ENCODE results near the gene MRM3.
"Not testable (repeated sequence)": the region's sequence is repeated elsewhere in the genome, so short reads cannot be mapped to it uniquely, and the experiment has no call there.

Gene MRM3

DNA sequence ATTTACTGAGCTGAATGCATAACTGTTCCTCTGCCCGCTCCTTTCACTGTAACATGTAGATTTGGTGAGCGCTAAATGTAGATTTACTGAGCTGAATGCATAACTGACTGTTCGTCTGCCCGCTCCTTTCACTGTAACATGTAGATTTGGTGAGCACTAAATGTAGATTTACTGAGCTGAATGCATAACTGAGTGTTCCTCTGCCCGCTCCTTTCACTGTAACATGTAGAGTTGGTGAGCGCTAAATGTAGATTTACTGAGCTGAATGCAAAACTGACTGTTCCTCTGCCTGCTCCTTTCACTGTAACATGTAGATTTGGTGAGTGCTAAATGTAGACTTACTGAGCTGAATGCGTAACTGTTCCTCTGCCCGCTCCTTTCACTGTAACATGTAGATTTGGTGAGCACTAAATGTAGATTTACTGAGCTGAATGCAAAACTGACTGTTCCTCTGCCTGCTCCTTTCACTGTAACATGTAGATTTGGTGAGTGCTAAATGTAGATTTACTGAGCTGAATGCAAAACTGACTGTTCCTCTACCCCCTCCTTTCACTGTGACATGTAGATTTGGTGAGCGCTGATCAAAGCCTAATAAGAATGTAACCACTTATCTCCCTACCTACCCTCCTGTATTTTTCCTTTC lies 26.7 kb upstream of the MRM3 start:
- not testable (repeated sequence) for DNase-seq

DNA sequence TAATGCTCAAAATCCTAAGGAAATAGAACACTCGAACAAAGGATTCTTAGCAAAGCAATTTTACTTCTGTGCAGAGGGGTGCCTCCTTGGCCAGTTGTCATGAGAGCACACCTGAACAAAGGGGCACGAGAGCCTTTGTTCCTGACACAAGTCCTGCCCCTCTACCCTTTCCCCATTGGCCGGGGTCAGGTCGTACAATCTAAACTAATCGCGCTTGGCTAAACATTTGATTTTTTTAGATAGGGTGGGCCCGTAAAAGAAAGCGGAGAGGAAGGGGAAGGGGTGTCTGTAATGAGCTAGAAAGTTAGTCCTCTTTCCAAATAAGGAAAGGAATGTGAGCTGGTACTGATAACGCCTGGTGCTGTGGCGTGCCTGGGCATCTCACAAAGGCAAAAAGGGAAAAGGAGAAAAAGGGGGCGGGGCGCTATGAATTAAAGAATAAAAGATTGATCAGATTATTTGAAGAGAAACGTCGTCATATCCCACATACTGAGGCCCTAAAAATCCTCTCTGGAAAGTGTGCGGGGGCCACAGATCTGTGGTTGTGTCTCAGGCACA lies 26.1 kb upstream of the MRM3 start:
- DNase-seq = not testable (repeated sequence)

DNA sequence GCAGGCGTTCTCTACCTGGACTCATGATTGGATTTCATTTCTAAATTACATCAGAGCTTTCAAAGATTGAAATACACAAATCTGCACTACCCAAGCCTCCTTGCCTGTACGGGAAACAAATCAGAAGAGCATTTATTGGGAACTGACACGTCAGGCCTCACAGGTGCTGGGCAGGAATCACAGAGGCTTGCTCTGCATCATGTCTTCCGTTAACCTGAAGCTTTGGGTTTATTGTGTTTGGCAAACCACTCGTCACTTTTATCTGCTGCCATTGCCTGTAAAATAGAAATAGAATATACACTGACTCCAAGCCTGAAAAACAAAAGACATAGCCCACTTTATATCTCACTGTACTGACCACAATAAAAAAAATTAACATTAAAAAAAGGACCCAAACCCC lies 22.2 kb upstream of the MRM3 start:
- DNase-seq = no peak

DNA sequence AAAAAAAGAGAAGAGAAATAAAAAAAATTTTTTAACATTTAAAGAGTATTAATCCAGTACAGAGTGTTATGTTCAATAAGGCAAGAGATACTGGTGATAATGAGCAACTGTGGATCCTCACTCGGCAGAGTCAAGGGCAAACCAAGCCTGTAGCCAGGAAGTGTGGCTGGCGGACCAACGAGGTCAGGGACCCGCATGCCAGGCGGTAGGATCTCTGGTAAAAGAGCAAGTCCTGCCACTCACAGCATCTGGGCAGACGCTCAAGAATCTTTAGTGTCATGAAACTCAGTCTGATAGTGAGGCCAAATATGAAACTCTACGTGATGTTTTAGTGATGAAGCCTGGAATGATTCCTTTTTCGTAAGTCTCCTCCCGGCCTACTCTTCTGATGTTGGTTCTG lies 21.8 kb upstream of the MRM3 start:
- DNase-seq = no peak

DNA sequence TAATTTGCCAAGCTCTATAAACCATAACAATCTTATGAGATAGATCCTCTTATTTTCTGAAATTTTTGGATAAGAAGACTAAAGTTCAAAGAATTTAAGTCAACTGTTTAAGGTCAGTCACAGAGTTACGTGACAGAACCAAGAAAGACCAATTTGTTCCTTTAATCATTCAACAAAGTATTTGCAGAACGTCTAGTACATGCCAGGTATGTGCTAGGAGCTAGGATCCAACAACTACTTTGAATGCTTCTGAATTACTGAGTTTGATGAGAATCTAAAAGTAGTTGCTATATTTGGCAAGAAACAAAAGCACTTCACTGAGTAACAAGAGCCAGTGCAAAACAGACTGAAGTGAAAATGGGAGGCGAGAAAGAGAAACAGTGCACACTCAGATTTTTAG lies 15.1 kb upstream of the MRM3 start:
- DNase-seq = no peak

DNA sequence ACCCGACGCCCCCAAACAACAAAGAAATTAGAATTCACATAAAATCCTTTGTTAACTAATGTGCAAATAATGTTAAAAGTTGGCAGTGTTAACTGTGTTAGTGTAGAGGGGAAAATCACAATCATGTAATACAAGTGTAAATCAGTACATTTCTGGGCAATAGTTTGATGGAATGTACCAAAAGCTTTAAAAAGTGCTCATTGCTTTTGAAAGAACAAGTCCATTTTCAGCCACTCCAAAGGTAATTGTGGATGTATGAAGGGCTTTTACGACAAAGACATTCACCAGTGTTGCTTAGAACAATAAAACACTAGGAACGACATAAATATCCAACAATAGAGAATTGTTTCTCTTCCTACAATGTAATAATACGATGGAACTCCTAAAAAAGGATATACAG lies 9.1 kb upstream of the MRM3 start:
- DNase-seq = no peak

DNA sequence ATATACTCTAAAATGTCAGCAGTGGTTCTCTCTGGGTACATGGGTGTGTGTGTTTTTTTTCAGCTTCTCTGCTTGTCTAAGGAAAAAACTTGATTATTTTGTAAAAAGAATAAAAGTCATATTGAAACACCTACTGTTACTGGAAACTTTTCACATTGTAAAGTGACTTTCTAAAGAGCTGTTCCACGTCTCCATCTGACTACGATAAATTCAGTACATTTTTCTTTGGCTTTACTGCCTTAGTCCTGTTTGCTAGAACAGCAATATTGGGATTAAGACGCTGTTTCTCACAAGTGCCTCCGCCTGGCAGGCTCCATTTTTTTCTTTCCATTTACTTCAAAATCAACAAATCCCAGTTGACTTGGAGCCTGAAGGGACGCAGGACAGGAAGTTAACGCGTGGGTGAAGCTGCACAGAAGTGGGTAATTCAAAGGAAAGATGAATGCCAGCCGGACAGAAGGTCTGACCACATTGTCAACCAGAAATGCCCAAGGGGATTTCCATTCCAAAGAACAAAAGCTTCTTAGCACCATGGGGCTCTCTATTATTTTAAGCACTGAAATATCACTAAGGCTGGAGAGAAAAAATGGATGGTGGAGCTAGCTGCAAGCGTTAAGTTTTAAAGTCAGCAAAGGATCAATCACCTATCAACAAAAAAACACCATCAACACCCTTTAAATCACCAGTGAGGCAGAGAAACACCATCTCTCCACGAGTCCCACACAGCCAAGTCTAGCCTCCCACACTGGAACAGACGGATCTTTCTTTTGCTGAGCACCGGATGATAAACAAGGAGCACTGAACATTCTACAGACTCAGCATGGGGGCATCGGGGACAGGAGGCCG lies 8.5 kb upstream of the MRM3 start:
- no peak for DNase-seq

DNA sequence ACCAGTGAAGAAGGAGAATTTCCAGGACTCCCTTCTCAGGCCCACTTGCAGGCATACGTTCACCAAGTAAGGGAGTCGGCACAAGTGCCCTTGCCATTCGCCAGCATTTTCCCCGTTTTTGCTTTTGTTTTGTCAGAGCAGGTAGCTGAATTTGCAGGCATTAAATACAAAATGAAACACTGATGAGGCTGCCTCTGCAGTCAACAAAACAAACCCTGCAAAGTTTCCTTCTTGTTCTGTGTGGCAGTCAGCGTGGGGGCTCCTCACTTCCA lies 7.9 kb upstream of the MRM3 start:
- no peak for DNase-seq

DNA sequence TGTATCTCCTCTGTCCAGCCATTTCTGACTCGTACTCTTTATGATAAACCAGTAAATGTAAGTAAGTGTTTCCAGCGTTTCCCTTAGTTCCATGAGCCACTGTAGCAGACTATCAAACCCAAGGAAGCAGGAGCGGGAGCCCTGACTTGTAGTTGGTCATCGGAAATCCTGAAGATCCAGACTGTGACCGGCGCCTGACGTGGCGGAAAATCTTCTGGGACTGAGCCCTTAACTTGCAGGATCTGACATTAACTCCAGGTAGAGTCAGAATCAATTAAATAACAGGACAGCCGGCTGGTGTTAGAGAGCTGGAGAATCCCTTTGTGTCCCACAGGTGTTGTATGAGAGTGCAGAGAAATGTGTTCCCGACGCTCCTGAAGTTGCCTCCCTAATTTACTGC lies 4.1 kb upstream of the MRM3 start:
- DNase-seq = no peak

DNA sequence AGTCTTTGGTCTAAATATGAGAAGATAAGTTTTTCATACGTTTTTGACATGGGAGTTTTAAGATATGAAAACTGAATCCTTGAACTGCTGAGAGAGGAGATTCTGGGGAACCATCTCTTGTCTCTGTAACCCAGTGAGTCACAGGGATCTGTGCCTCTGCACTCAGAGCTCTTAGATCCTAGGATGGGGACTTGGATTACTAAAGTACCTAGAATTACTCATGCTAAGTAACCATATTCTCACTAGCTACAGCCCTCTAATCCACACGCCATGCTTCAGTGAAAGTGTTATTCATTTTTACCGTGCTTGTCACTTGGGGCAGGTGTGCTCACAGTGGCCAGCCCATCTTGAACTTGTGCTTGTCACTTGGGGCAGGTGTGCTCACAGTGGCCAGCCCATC lies 2.0 kb downstream of the MRM3 start:
- no peak for DNase-seq

DNA sequence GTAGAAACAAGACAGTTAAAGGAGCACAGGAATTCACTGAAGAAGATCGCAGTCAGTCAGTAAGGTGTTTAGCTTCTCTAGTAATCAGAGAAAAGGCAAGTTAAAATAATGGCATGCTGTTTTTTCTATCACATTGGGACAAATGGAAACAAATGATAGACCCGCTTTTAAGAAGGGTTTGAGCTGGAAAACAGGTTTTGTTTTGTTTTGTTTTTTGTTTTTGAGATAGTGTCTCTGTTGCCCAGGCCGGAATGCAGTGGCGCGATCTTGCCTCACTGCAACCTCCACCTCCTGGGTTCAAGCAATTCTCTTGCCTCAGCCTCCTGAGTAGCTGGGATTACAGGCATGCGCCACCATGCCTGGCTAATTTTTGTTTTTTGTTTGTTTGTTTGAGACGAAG lies 3.7 kb downstream of the MRM3 start:
- not testable (repeated sequence) for DNase-seq

DNA sequence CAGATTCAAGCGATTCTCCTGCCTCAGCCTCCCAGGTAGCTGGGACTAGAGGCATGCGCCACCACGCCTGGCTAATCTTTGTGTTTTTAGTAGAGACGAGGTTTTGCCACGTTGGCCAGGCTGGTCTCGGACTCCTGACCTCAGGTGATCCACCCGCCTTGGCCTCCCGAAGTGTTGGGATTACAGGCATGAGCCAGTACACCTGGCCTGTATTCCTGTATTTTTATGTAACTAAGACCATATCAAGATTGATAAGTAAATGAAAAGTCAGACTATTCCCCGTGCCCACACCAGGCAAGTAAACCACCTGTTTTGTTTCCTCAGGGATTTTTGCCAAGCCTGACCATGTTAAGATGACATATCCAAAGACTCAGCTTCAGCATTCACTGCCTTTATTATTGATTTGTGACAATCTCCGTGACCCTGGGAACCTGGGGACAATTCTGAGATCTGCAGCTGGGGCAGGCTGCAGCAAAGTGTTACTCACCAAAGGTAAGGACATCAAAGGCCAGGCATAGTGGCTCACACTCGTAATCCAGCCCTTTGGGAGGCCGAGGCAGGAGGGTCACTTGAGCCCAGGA lies 5.6 kb downstream of the MRM3 start:
- no peak for DNase-seq

DNA sequence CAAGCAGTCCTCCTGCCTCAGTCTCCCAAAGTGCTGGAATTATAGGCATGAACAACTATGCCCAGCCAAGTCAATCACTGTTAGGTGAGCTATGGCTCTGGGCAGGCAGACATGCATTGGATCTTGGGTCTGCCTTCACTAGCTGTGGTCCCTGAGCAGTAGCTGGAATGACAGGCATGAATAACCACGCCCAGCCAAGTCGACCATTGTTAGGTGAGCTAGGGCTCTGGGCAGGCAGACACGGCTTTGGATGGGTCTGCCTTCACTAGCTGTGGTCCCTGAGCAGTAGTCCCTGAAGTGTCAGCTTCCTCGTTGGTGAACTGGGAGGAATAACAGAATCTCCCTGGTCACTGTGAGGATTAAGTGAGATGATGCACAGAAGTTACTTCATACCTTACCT lies 6.4 kb downstream of the MRM3 start:
- no peak for DNase-seq

DNA sequence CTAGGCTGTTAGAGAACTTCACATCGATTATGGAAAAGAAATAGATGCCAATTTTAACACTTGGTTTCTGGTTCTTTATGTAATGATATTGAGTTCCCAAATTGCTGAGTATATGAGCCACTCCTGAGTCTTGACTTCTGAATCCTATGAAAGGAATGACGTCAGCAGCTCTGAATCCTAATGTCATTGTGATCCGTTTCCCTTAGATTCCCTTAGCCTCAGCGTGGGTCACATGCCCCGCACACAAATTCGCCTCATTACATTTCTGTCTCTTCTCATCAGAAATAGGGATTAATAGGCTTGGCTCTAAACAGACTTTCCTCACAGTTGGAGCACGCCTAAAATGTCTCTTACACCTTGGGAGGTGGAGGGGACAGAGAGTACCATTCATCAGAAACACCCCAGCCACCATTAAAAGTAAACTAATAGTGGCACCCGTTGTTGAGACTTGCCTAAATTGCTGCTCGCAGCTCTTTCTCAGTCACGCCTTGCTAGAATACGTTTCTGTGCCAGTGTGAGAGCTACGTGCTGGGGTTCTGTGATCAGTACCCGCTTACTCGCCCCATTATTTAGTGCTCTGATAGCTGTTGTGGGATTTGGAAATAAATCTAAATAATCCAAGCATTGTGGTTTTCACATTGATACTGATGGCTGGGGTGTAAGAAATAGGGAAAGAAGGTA lies 7.1 kb downstream of the MRM3 start:
- DNase-seq = no peak

DNA sequence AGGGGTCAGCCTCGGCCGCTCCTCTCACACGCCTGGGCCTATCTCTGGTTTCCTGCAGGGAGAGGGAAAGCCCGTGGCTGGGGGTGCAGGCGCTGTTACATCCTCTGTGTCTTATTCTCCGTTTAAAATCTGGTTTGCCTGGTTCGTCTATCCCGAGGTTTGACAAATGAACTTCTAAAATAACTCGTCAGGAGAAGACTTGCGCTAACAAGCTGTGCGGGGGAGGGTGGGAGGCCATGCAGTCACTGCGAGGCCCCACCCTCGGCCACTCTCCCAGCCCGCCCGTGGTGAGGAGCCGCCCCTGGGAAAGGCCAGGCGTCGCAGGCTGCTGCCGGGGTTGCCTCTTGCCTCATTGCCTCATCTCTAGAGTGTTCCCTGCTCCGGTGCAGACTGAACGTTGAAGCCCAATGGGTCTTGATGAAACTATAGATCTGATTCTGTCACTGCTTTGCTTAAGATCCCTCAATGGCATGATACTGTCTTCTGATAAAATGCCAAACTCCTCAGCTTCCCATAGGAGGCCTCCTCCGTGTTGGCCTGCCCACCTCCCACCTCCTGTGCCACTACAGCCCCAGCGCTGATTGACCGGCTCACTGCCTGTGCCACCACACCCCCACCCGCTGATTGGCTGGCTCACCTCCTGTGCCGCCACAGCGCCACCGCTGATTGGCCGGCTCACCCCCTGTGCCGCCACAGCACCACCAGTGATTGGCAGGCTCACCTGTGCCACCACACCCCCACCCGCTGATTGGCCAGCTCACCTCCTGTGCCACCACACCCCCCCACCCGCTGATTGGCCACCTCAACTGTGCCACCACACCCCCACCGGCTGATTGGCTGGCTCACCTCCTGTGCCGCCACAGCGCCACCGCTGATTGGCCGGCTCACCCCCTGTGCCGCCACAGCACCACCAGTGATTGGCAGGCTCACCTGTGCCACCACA lies 8.0 kb downstream of the MRM3 start:
- DNase-seq = not testable (repeated sequence)

DNA sequence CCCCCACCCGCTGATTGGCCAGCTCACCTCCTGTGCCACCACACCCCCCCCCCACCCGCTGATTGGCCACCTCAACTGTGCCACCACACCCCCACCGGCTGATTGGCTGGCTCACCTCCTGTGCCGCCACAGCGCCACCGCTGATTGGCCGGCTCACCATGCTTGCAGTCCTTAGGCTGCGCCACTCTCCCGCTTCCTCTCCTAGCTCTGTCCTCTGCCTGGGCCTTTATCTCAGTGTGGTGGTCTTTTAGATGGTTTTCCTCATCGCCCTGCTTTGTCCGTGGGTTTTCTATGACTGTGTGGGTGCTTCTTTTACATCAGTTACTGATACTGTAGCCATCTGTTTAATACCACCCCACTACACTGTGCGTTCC lies 8.7 kb downstream of the MRM3 start:
- not testable (repeated sequence) for DNase-seq

DNA sequence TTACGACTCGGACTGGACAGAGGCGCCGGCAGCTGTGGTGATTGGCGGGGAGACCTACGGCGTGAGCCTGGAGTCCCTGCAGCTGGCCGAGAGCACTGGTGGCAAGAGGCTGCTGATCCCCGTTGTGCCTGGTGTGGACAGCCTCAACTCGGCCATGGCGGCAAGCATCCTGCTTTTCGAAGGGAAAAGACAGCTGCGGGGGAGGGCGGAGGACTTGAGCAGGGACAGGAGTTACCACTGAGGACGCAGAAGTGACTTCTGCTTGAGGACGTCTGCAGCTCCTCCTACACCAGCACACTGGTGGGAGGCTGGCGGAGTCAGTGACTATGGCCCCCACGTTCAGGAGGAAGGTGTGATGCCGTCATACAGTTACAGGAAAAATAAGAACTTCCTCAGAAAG lies 9.7 kb downstream of the MRM3 start:
- DNase-seq = no peak

DNA sequence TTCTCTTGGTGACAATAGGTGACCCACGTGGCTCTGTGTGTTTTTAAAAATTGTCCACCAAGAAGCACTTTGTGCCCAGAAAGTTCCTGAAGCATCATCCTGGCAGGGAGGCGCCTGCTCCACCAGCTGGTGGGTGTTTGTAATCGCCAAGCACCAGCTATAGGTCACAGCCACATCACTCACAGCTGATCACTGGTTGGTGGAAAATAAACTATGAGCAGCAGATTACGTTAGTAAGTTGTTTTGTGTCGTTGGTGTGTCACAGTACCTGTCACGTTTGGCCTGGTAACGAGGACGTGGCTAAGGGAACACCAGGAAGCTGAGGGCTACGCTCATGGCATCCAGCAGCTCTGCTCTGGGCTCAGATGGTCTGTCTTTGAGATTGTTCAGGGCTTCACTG lies 10.1 kb downstream of the MRM3 start:
- DNase-seq = no peak

DNA sequence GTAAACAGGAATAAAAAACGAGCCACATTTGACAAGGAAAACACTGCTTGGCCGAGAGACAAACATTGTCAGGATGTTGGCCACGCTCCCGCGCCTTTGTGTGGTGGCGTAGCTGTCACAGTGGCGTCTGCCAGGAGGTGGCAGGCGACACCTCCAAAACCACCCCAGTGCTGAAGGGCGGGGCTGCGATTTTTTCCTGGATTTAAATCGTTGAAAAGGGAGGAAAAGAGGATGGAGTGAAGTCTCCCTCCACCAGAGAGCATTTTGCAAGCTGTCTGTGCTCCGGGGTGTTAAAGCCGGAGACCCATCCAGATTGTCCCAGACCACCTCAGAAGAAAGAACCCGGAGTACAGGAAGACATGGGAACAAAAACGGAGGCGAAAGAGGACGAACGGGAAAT lies 12.7 kb downstream of the MRM3 start:
- no peak for DNase-seq

DNA sequence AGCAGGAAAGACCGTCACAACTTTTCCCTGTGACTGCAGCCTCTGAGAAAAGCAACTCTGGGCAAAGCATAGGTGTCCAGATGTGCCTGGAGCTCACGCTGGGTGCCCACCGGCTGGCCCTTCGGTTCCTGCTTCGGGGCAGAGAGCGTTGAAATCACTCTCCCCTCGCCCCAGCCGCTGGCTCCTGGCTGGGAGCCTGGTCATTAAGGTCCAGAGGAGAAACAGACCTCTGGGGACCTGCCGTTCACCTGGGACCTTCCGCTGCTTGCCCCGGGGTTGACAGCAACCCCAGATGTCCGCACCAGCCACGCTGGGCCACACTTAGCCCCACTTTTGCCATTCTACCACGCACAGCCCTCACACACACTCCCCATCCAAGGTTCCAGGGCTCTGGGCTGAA lies 13.1 kb downstream of the MRM3 start:
- no peak for DNase-seq

DNA sequence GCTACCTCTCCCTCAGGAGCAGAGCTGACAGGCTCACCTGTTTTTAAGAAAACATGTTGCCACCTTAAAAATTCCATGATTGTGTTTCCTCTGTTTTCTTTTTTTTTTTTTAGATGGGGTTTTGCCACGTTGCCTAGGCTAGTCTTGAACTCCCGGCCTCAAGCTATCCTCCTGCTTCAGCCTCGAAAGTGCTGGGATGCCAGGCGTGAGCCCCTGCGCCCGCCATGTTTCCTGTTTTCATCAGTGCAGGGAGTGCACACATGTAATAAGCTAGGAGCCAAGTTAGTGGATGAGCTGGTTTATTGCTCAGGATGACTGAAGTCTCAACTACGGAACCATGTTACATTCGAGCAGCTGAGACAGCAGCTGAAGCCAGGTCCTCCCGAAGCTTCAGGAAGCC lies 13.6 kb downstream of the MRM3 start:
- DNase-seq = no peak

DNA sequence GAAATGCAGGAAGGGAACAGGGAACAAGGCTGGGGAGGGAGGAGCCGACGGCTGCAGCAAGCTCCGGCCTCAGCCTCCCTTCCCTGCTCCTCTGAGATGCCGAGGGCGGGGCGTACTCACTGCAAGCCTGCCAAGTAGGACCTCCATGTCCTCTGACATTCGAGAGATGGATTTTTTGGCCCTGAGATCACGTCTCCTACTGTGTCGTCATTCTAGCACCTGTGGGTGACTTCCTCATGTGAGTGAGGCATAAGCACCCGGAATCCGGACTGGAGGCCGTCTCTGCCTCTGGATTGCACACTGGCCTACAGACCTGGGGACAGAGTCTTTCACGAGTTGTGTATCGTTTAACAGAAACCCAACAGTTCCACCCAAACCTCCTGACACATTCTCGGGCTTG lies 14.5 kb downstream of the MRM3 start:
- no peak for DNase-seq

Measured in SIG-M5 (cell line).